Measurements from ENCODE around the gene EVX1.

Gene EVX1

GRCh38 chr7:27235387-27236311 is 7.0 kb upstream of the EVX1 start:
- DNase-seq, result peak in 3 of 4 experiments; percentile 48 to 79 (median 70)

- DNase-seq, result peak in 1 of 4 experiments; percentile 31
Measured at GRCh38 chr7:27237735-27238334, 4.8 kb upstream of the EVX1 start.

- no peak for DNase-seq
Measured at GRCh38 chr7:27238979-27239386, 3.6 kb upstream of the EVX1 start.

GRCh38 chr7:27239387-27240014 is 3.1 kb upstream of the EVX1 start:
- DNase-seq, result peak in 1 of 4 experiments; percentile 36

GRCh38 chr7:27240015-27240731 is 2.4 kb upstream of the EVX1 start:
- DNase-seq, result no peak

- DNase-seq, result no peak
Measured at GRCh38 chr7:27241189-27242056, 1.2 kb upstream of the EVX1 start.

- DNase-seq, result no peak
Measured at GRCh38 chr7:27242154-27242553, 448 bp upstream of the EVX1 start.

- DNase-seq, result no peak
Measured at GRCh38 chr7:27243340-27244163, 950 bp downstream of the EVX1 start.

GRCh38 chr7:27244488-27245123 is 2.0 kb downstream of the EVX1 start:
- DNase-seq, result no peak

- no peak for DNase-seq
Measured at GRCh38 chr7:27245124-27245797, 2.7 kb downstream of the EVX1 start.

- peak in 1 of 4 experiments; percentile 24 for DNase-seq
Measured at GRCh38 chr7:27245798-27246691, 3.4 kb downstream of the EVX1 start.

GRCh38 chr7:27247000-27247399 is 4.4 kb downstream of the EVX1 start:
- DNase-seq, result no peak

GRCh38 chr7:27247452-27248426 is 5.1 kb downstream of the EVX1 start:
- no peak for DNase-seq

- DNase-seq, result no peak
Measured at GRCh38 chr7:27248427-27248806, 5.8 kb downstream of the EVX1 start.

GRCh38 chr7:27248911-27249723 is 6.5 kb downstream of the EVX1 start:
- peak in 1 of 4 experiments; percentile 32 for DNase-seq

Measured in suppressor macrophage (primary cell).